GM20431 (cell line): ENCODE results near the gene SLC25A46.
"Not testable (repeated sequence)": the region's sequence is repeated elsewhere in the genome, so short reads cannot be mapped to it uniquely, and the experiment has no call there.

Experiments used
- in situ Hi-C: fragments of 300-500 bp; cut with MseI, MboI; formaldehyde crosslinking; loops from one replicate; pipeline ENCODE4 v1.15.0; 2020; ENCODE audit warnings: low sequenced_read_pairs; ENCODE audit not compliant: unreplicated experiment

Gene SLC25A46

GRCh38 chr5:110753600-110753999 is 14.8 kb downstream of the SLC25A46 start:
- in situ Hi-C loops: loop anchor here (25.0 kb wide), 1 partner anchor 309 kb away; the partner anchor contains the start of gene TSLP

- in situ Hi-C loops: loop anchor here (25.0 kb wide), 1 partner anchor 308 kb away; the partner anchor contains the start of gene TSLP
Observed at GRCh38 chr5:110754181-110754580, 15.4 kb downstream of the SLC25A46 start.

GRCh38 chr5:110757118-110757729 is 18.4 kb downstream of the SLC25A46 start:
- in situ Hi-C loops: loop anchor here (25.0 kb wide), 1 partner anchor 305 kb away; the partner anchor contains the start of gene TSLP

- in situ Hi-C loops: loop anchor here (25.0 kb wide), 1 partner anchor 302 kb away; the partner anchor contains the start of gene TSLP
Observed at GRCh38 chr5:110760158-110760557, 21.4 kb downstream of the SLC25A46 start.

- in situ Hi-C loops: loop anchor here (25.0 kb wide), 1 partner anchor 294 kb away; the partner anchor contains the start of gene TSLP
Observed at GRCh38 chr5:110768138-110768860, 29.5 kb downstream of the SLC25A46 start.

- in situ Hi-C loops: loop anchor here (25.0 kb wide), 1 partner anchor 293 kb away; the partner anchor contains the start of gene TSLP
Observed at GRCh38 chr5:110769000-110769681, 30.3 kb downstream of the SLC25A46 start.

- in situ Hi-C loops: loop anchor here (25.0 kb wide), 1 partner anchor 292 kb away; the partner anchor contains the start of gene TSLP
Observed at GRCh38 chr5:110770286-110770685, 31.5 kb downstream of the SLC25A46 start.

- in situ Hi-C loops: no loop called here
Observed at GRCh38 chr5:110784901-110785300, 46.1 kb downstream of the SLC25A46 start.

- in situ Hi-C loops: no loop called here
Observed at GRCh38 chr5:110785356-110785755, 46.5 kb downstream of the SLC25A46 start.

- in situ Hi-C loops: not testable (repeated sequence)
Observed at GRCh38 chr5:110788006-110788405, 49.2 kb downstream of the SLC25A46 start.

GRCh38 chr5:110790673-110791072 is 51.9 kb downstream of the SLC25A46 start:
- in situ Hi-C loops: no loop called here

GRCh38 chr5:110802998-110803397 is 64.2 kb downstream of the SLC25A46 start:
- in situ Hi-C loops: no loop called here

- in situ Hi-C loops: no loop called here
Observed at GRCh38 chr5:110803467-110804326, 64.9 kb downstream of the SLC25A46 start.

- in situ Hi-C loops: no loop called here
Observed at GRCh38 chr5:110807169-110807568, 68.4 kb downstream of the SLC25A46 start.

- in situ Hi-C loops: no loop called here
Observed at GRCh38 chr5:110809006-110809405, 70.2 kb downstream of the SLC25A46 start.
